Right atrium auricular region (tissue), 2 donors: ENCODE measurements around the gene TMC1. TPM values are rescaled to one million over a fixed set of nuclear protein-coding genes. Genes with fewer than 3 reads are reported as not detected.

Experiments used
- DNase-seq: peaks from one replicate; pipeline ENCODE4 v3.0.0-alpha.2; 2019; ENCODE audit warnings: low spot score
- H3K27ac ChIP-seq, 2 donors: fragments of 200-600 bp; sonication (generic); 1 replicate in 1 of 2; 2 replicates in 1 of 2; pipeline ENCODE4 v1.5.1; 2016 to 2019
- H3K27me3 ChIP-seq, 2 donors: fragments of 200-600 bp; sonication (generic); one replicate each; pipeline versions ENCODE4 v1.5.1 to v1.6.0; 2017 to 2019
- H3K36me3 ChIP-seq: fragments of 200-600 bp; sonication (generic); one replicate; pipeline ENCODE4 v1.5.1; 2016
- H3K4me1 ChIP-seq, 2 donors: fragments of 200-600 bp; sonication (generic); one replicate each; pipeline versions ENCODE4 v1.5.1 to v1.6.0; 2017 to 2019
- H3K4me3 ChIP-seq, 2 donors: fragments of 200-600 bp; sonication (generic); 1 replicate in 1 of 2; 2 replicates in 1 of 2; pipeline ENCODE4 v1.5.1; 2017 to 2019; ENCODE audit warnings: mild to moderate bottlenecking in 1 of 2, moderate library complexity in 1 of 2
- H3K9me3 ChIP-seq, 2 donors: fragments of 200-600 bp; sonication (generic); one replicate each; pipeline ENCODE4 v1.5.1; 2019
- CTCF ChIP-seq, 2 donors: fragments of 200-600 bp; sonication (generic); IDR thresholded peaks; one replicate each; pipeline ENCODE4 v1.5.1; 2019; ENCODE audit warnings: antibody characterized with exemption in 2 of 2
- total RNA-seq, 2 donors: library from RNA; depleted of rRNA; stranded (reverse); fragments of >200 nt; gene quantifications; one replicate each; pipeline ENCODE4 v1.1.0, GENCODE V29; 2016

The TMC1 gene
- total RNA-seq, 2 donors from 2014 or later: not detected

DNA sequence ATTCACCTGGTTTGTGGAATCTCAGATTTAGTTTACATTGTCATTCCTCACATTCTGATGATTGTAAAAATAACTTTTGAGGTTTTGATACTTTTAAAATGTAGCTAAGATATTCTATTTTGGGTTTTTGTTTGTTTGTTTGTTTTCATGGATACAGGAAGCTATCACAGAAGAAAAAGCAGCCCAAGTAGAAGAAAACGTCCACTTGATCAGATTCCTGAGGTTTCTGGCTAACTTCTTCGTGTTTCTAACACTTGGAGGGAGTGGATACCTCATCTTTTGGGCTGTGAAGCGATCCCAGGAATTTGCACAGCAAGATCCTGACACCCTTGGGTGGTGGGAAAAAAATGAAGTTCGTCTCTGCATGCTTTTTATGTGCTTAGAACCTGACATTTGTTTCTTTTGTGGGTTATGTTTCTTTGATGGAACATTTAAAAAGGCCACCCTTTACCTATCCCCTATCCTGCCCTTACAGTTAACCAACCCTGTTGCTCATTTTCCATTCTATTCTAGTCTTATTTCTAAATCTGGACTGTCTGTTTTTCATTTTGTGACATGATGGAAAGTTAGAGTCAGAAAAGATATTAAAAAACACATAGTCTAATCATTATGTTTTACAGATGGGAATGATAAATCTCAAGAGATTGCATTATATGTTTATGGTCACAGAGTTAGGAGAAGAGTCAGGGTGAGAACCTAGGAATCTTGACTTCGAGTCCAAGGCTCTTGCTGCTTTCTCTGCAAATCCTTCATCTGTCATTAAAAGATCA is 267.7 kb downstream of the TMC1 start:
- Histone ChIP-seq H3K36me3 (no peaks in the 10 kb centered on the region), H3K27ac (no peak overlapping the region), H3K27me3 (no peaks in the 10 kb centered on the region), H3K4me3 (no peak overlapping the region), H3K4me1 (no peaks in the 10 kb centered on the region), H3K9me3 (no peaks in the 10 kb centered on the region)
- no peak for DNase-seq
- TF ChIP-seq CTCF (IDR thresholded peaks at IDR 0.05): no peak

- peaks cover 0 to 4% of the 10 kb centered on the region in 2 donors for H3K9me3 ChIP-seq
Observed at GRCh38 chr9:72789885-72790284, 268.5 kb downstream of the TMC1 start.

GRCh38 chr9:72790989-72791388 is 269.6 kb downstream of the TMC1 start:
- TF ChIP-seq CTCF (IDR thresholded peaks at IDR 0.05): no peak
- Histone ChIP-seq H3K4me3 (no peak overlapping the region), H3K27me3 (no peaks in the 10 kb centered on the region), H3K4me1 (no peaks in the 10 kb centered on the region), H3K27ac (no peak overlapping the region), H3K36me3 (no peaks in the 10 kb centered on the region), H3K9me3 (peaks cover 0 to 15% of the 10 kb centered on the region in 2 donors)
- DNase-seq: no peak

More at GRCh38 chr9:72789885-72790284, 268.5 kb downstream of the TMC1 start:
- DNase-seq: no peak
- Histone ChIP-seq H3K27me3 (no peaks in the 10 kb centered on the region), H3K4me1 (no peaks in the 10 kb centered on the region), H3K4me3 (no peak overlapping the region), H3K27ac (no peak overlapping the region), H3K36me3 (no peaks in the 10 kb centered on the region)
- no peak for TF ChIP-seq CTCF (IDR thresholded peaks at IDR 0.05)

- no peaks in the 10 kb centered on the region for H3K4me1 ChIP-seq
- DNase-seq: no peak
- H3K4me3 ChIP-seq: no peak overlapping the region
- no peaks in the 10 kb centered on the region for H3K27me3 ChIP-seq
- H3K36me3 ChIP-seq: no peaks in the 10 kb centered on the region
- TF ChIP-seq CTCF (IDR thresholded peaks at IDR 0.05): no peak
- peaks cover 0 to 19% of the 10 kb centered on the region in 2 donors for H3K9me3 ChIP-seq
- H3K27ac ChIP-seq: no peak overlapping the region
Observed at GRCh38 chr9:72791436-72791835, 270.0 kb downstream of the TMC1 start.

GRCh38 chr9:72794946-72795345 is 273.5 kb downstream of the TMC1 start:
- no peak for DNase-seq
- TF ChIP-seq CTCF (IDR thresholded peaks at IDR 0.05): no peak
- Histone ChIP-seq H3K27ac (no peak overlapping the region), H3K4me3 (no peak overlapping the region), H3K36me3 (no peaks in the 10 kb centered on the region), H3K9me3 (peaks cover 0 to 29% of the 10 kb centered on the region in 2 donors), H3K27me3 (no peaks in the 10 kb centered on the region), H3K4me1 (no peaks in the 10 kb centered on the region)
